Neutrophil (primary cell): ENCODE results near the gene TMEFF2.

ENCODE experiments used
- H3K27ac ChIP-seq: fragments of 200-600 bp; sonication (generic); 2 replicates; pipeline ENCODE4 v1.5.1; 2016; ENCODE audit warnings: mild to moderate bottlenecking, moderate library complexity
- H3K27me3 ChIP-seq: fragments of 200-600 bp; sonication (generic); 2 replicates; pipeline ENCODE4 v1.6.0; 2016; ENCODE audit warnings: mild to moderate bottlenecking
- H3K36me3 ChIP-seq: fragments of 200-600 bp; sonication (generic); 2 replicates; pipeline ENCODE4 v1.5.1; 2017
- H3K4me1 ChIP-seq, 2 experiments: fragments of 200-600 bp in 1 of 2; sonication (generic) in 1 of 2; 1 replicate in 1 of 2; 2 replicates in 1 of 2; pipeline versions ENCODE4 v1.5.1 to v1.6.1; 2013 to 2016; ENCODE audit warnings: low read depth in 1 of 2, low read length in 1 of 2, mild to moderate bottlenecking in 1 of 2, moderate library complexity in 1 of 2; ENCODE audit not compliant: control insufficient read depth in 1 of 2, insufficient read depth in 1 of 2
- H3K4me3 ChIP-seq, 2 experiments: fragments of 200-600 bp in 1 of 2; sonication (generic) in 1 of 2; 1 replicate in 1 of 2; 2 replicates in 1 of 2; pipeline ENCODE4 v1.5.1; 2013 to 2016; ENCODE audit warnings: low read depth in 1 of 2, low read length in 1 of 2, mild to moderate bottlenecking in 1 of 2, moderate library complexity in 1 of 2
- H3K9me3 ChIP-seq: fragments of 200-600 bp; sonication (generic); 2 replicates; pipeline ENCODE4 v1.5.1; 2016
- TF ChIP-seq, protein P1 (sequence below): fragments of 200-600 bp; sonication (generic); IDR thresholded peaks from 2 replicates; pipeline ENCODE4 v1.5.1; 2016; ENCODE audit warnings: antibody characterized with exemption

Gene TMEFF2

DNA sequence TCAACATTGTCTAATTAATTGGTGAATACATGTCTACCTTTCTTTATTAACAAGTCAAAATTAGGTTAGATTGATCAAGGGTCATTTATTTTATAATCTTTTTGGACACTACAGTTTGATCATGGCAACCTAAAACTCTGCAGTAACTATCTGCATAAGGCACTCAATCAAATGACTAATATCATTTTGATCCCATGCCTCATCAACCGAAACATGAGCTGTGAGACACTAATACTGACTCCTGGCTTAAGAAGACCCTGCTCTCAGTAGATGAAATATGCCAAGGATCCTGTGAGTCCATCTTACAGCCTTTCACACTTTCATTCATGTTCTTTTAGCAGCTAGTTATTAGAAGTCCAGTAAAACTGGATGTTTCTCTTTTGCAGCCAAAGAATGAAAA, 178.5 kb downstream of the TMEFF2 start:
- TF ChIP-seq, protein P1, sequence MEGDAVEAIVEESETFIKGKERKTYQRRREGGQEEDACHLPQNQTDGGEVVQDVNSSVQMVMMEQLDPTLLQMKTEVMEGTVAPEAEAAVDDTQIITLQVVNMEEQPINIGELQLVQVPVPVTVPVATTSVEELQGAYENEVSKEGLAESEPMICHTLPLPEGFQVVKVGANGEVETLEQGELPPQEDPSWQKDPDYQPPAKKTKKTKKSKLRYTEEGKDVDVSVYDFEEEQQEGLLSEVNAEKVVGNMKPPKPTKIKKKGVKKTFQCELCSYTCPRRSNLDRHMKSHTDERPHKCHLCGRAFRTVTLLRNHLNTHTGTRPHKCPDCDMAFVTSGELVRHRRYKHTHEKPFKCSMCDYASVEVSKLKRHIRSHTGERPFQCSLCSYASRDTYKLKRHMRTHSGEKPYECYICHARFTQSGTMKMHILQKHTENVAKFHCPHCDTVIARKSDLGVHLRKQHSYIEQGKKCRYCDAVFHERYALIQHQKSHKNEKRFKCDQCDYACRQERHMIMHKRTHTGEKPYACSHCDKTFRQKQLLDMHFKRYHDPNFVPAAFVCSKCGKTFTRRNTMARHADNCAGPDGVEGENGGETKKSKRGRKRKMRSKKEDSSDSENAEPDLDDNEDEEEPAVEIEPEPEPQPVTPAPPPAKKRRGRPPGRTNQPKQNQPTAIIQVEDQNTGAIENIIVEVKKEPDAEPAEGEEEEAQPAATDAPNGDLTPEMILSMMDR, result no peak
- peaks cover 3 to 11% of the 10 kb centered on the region in 2 experiments for H3K4me1 ChIP-seq
- H3K27ac ChIP-seq, result no peak overlapping the region
- H3K9me3 ChIP-seq, result no peaks in the 10 kb centered on the region
- H3K4me3 ChIP-seq, result no peak overlapping the region
- H3K27me3 ChIP-seq, result no peaks in the 10 kb centered on the region
- no peaks in the 10 kb centered on the region for H3K36me3 ChIP-seq

DNA sequence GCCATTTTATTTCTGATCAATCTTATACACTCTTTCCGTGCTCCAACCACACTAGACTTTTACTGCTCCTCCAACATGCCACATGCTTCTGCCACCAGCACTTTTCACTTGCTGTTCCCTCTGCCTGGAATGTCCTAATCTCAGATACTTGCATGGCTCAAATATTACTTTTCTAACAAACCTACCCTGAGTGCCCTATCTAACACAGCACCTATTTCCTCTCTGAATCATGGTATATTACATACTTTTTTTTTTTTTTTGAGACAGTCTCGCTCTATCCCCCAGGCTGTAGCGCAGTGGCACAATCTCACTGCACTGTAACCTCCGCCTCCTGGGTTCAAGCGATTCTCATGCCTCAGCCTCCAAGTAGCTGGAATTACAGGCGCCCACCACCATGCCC, 181.5 kb downstream of the TMEFF2 start:
- no peak overlapping the region for H3K27ac ChIP-seq
- peaks cover 6% of the 10 kb centered on the region for H3K27me3 ChIP-seq
- H3K36me3 ChIP-seq, result no peaks in the 10 kb centered on the region
- H3K4me3 ChIP-seq, result no peak overlapping the region
- H3K4me1 ChIP-seq, result peaks cover under 1 to 6% of the 10 kb centered on the region in 2 experiments
- TF ChIP-seq, protein P1, result no peak
- no peaks in the 10 kb centered on the region for H3K9me3 ChIP-seq

DNA sequence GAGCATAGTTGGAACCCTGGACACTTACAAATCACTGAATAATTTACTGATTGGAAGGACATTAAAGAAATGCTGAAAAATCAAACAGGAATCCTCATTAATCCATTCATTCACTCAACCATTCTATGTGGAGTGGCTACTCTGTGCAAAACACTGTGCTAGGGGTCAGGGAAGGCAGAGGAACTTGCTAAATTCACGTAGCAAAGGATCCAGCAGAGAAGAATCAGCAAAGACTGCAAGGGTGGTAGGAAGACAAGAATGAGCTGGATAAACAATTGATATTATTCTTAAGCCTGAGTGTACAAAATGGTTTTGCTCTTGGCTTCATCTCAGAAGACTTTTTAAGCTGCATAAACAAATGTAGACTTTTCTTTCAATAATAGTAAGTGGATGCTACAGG, 183.5 kb downstream of the TMEFF2 start:
- H3K27ac ChIP-seq, result no peak overlapping the region
- H3K9me3 ChIP-seq, result no peaks in the 10 kb centered on the region
- peaks cover 6% of the 10 kb centered on the region for H3K27me3 ChIP-seq
- no peaks in the 10 kb centered on the region for H3K4me1 ChIP-seq
- H3K36me3 ChIP-seq, result no peaks in the 10 kb centered on the region
- TF ChIP-seq, protein P1, result no peak
- no peak overlapping the region for H3K4me3 ChIP-seq

DNA sequence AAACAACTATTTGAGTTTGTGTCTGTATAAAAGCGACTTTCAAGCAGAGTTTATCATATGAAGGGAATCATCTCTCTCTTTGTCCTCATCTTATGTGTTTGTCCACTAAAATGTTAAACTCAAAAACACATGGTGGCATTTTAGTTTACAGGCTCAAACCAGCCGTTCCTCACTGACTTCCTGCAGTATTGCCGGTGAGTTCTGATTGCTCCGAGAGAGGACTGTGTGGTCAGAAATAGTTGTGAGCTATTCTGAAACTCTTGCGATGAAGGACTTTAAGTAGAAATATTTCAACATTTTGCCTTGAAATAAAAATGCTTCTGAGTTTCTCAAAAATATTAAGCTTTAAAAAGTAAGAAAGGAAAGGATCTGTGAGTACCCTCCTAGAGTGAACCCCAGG, 184.7 kb downstream of the TMEFF2 start:
- peaks cover 6% of the 10 kb centered on the region for H3K27me3 ChIP-seq
- H3K36me3 ChIP-seq, result no peaks in the 10 kb centered on the region
- TF ChIP-seq, protein P1, result no peak
- H3K4me1 ChIP-seq, result no peaks in the 10 kb centered on the region
- H3K4me3 ChIP-seq, result no peak overlapping the region
- H3K9me3 ChIP-seq, result no peaks in the 10 kb centered on the region
- H3K27ac ChIP-seq, result no peak overlapping the region

DNA sequence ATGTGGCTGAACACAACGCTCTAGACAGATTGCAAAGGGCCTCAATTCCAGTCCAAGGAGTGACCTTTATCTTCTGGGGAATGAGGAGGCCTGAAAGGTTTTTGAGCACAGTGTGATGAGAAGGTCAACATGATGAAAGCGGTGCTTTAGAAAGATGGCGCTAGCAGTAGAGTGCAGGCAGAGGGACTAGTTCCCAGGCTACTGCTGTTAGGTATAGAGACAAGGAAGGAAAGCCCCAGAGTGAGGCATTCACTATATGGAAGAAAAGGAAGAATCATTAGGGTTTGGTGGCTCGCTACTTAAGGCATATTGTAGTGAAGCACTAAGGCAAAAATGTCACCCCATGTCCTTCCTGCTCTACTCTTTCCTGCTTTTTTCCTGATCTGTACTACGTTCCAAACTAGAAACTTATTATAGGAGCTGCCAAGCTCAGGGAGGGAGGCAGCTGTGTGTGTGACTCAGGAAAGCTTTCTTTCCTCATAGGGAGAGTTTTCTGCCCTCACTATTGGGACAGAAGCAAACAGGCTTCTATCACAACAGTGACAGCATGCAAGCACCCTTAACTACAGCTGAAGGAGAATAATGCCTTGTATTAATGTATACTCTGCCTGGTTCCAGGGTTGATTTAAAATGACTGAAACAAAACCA, 187.0 kb downstream of the TMEFF2 start:
- TF ChIP-seq, protein P1, result no peak
- Histone ChIP-seq H3K36me3 (no peaks in the 10 kb centered on the region), H3K27me3 (peaks cover 6% of the 10 kb centered on the region), H3K4me3 (no peak overlapping the region), H3K4me1 (no peaks in the 10 kb centered on the region), H3K27ac (no peak overlapping the region), H3K9me3 (no peaks in the 10 kb centered on the region)
